Effector memory CD4-positive, alpha-beta T cell (primary cell): ENCODE data around the gene ZNF155.
A peak's percentile ranks its signal among the peaks of the same experiment; 100 is the strongest.

Experiments used
- DNase-seq, 3 donors: peaks; one replicate each; pipeline ENCODE4 v3.0.0-alpha.2; 2020
- H3K27ac ChIP-seq: 2 replicates; pipeline ENCODE4 v1.7.0; 2013; ENCODE audit warnings: mild to moderate bottlenecking, low read length, moderate library complexity; ENCODE audit not compliant: insufficient read depth, poor library complexity, severe bottlenecking
- H3K27me3 ChIP-seq: replicated peaks from 2 replicates; pipeline ENCODE4 v1.7.0; 2013; ENCODE audit warnings: mild to moderate bottlenecking, low read length; ENCODE audit not compliant: insufficient read depth, control insufficient read depth, poor library complexity, severe bottlenecking
- H3K36me3 ChIP-seq: 2 replicates; pipeline ENCODE4 v1.7.0; 2013; ENCODE audit warnings: mild to moderate bottlenecking, low read length, moderate library complexity; ENCODE audit not compliant: control insufficient read depth, insufficient read depth
- H3K4me1 ChIP-seq: 2 replicates; pipeline ENCODE4 v1.7.0; 2013; ENCODE audit warnings: low read length, mild to moderate bottlenecking; ENCODE audit not compliant: control insufficient read depth, insufficient read depth, poor library complexity, severe bottlenecking
- H3K4me3 ChIP-seq: 2 replicates; pipeline ENCODE4 v1.7.0; 2013; ENCODE audit warnings: low read length, low read depth, mild to moderate bottlenecking; ENCODE audit not compliant: insufficient read depth, poor library complexity, severe bottlenecking
- H3K9me3 ChIP-seq: 2 replicates; pipeline ENCODE4 v1.7.0; 2013; ENCODE audit warnings: mild to moderate bottlenecking, low read length, moderate library complexity; ENCODE audit not compliant: control insufficient read depth

ZNF155 gene

DNA sequence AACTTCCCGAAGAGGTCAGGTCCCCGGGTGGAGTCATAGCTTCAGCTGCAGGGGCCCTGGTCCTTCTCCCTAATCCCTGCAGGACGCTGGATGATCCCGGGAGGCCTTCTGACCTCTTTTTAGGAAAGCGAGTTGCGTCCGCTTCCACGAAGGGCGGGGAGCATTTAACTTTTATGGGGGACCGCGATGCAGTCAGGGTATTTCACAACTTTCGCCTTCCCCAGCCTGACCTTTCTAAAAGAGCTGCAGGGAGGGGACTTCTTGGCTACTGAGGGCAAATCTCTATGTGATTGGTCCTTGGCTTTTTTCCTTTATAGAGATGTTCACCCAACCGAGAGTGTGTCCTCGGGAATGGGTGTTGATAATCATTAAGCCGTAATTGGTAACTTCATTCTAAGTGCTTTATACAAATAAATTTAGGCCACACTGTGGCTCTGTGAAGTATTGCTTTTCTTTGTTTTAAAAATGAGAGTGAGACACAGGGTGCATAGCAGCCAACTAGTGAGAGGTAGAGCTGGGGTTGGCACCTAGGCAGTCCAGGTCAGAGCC is 19.5 kb downstream of the ZNF155 start:
- Histone ChIP-seq H3K27ac (no peak overlapping the region), H3K4me3 (peak overlapping the region; percentile 88), H3K27me3 (no peaks in the 10 kb centered on the region), H3K9me3 (peaks cover 11% of the 10 kb centered on the region), H3K36me3 (peaks cover 21% of the 10 kb centered on the region), H3K4me1 (peaks cover 10% of the 10 kb centered on the region)
- DNase-seq, result no peak

DNA sequence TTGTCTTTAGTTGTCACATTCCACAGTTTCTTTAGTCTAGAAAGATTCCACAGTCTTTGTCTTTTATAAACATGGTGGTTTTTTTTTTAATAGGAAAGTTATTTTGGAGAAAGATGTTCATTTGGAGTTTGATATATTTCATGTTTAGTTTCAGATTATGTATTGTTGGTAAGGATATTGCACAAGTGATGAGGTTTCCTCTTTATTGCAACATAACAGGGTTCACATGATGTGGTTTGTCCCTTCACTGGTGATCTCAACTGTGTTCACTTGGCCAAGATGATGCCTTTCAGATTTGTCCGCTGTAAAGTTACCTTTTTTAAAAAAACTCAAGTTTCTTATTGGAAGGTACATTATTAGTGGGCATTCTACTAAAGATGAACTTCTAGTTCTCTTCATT is 22.0 kb downstream of the ZNF155 start:
- Histone ChIP-seq H3K4me3 (no peak overlapping the region), H3K27me3 (no peaks in the 10 kb centered on the region), H3K36me3 (peaks cover 45% of the 10 kb centered on the region), H3K27ac (no peak overlapping the region), H3K9me3 (peaks cover 27% of the 10 kb centered on the region), H3K4me1 (peaks cover 10% of the 10 kb centered on the region)
- no peak for DNase-seq

DNA sequence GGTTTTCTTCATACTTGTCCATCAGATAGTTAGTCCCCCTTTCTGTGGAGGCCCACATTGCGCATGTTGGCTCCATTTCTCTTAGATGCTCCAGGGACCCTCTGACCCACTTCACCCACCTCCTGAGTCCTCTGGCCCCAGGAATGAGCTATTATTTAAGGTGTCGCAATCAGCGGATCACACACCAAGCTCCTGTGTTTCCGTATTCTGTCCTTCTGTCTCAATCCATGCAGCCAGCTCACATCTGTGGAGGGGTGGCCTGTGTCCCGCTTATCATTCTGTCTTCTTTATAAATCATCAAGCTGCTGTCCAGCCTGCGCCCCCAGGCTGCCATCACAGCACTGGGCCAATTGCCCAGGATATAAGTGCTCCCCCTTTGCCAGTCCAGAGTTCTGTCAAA is 23.5 kb downstream of the ZNF155 start:
- no peak for DNase-seq
- Histone ChIP-seq H3K9me3 (peaks cover 38% of the 10 kb centered on the region), H3K4me1 (peaks cover 10% of the 10 kb centered on the region), H3K36me3 (peaks cover 60% of the 10 kb centered on the region), H3K27ac (no peak overlapping the region), H3K4me3 (no peak overlapping the region), H3K27me3 (no peaks in the 10 kb centered on the region)

DNA sequence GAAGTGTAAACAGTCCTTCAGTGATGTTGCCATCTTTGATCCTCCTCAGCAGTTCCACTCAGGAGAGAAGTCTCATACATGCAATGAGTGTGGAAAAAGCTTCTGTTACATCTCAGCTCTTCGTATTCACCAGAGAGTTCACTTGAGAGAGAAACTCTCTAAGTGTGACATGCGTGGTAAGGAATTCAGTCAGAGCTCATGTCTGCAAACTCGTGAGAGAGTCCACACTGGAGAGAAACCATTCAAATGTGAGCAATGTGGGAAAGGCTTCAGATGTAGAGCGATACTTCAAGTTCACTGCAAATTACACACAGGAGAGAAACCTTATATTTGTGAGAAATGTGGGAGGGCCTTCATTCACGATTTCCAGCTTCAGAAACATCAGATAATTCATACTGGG is 26.5 kb downstream of the ZNF155 start:
- Histone ChIP-seq H3K9me3 (peaks cover 40% of the 10 kb centered on the region), H3K36me3 (peaks cover 62% of the 10 kb centered on the region), H3K4me3 (no peak overlapping the region), H3K27me3 (no peaks in the 10 kb centered on the region), H3K27ac (no peak overlapping the region), H3K4me1 (no peaks in the 10 kb centered on the region)
- no peak for DNase-seq

DNA sequence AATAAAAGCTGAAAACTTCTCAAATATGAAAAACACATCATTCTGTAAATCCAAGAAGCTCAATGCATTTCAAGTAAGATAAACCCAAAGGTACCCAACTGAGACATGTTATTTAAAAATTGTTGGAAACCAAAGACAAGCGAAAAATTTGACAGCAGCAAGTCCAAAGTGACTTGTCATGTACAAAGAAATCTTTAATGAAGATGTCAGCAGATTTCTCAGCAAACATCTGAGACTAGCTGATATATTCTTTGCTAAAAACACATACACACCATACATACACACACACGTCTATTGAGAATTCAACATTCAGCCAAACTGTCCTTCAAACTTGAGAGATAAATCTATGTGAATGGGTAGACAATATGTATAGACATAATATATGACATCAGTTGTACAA is 35.5 kb downstream of the ZNF155 start:
- Histone ChIP-seq H3K4me3 (no peak overlapping the region), H3K4me1 (no peaks in the 10 kb centered on the region), H3K27ac (no peak overlapping the region), H3K27me3 (no peaks in the 10 kb centered on the region), H3K36me3 (no peaks in the 10 kb centered on the region), H3K9me3 (no peaks in the 10 kb centered on the region)
- DNase-seq, result no peak

DNA sequence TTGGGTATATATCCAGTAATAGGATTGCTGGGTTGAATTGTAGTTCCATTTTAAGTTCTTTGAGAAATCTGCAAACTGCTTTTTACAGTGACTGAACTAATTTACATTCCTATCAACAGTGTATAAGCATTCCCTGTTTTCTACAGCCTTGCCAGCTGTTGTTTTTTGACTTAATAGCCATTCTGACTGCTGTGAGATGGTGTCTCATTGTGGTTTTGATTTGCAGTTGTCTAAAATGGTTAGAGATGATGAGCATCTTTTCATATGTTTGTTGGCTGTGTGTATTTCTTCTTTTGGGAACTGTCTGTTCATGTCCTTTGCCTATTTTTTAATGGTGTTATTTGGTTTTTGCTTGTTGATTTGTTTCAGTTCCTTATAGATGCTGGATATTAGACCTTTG is 37.2 kb downstream of the ZNF155 start:
- no peak overlapping the region for H3K4me3 ChIP-seq
- peaks cover 6% of the 10 kb centered on the region for H3K4me1 ChIP-seq
- no peaks in the 10 kb centered on the region for H3K27me3 ChIP-seq
- DNase-seq, result no peak
- H3K9me3 ChIP-seq, result no peaks in the 10 kb centered on the region
- H3K27ac ChIP-seq, result no peak overlapping the region
- H3K36me3 ChIP-seq, result no peaks in the 10 kb centered on the region

DNA sequence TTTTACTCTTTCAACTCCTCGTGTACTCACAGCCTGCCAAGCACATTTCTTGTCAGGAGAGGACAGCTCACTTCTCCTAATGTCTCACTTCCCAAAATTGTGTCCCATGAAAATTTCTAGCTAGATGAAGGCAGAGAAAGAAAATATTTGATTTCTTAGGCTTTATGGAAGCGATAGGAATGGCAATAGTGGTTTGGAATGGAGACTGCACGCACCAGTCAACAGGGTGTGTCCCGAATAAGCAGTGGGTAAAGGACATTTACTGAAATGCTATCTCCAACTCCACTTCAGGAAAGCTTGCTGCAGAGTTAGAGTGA is 40.9 kb downstream of the ZNF155 start:
- peak overlapping the region; percentile 79 for H3K4me3 ChIP-seq
- no peaks in the 10 kb centered on the region for H3K27me3 ChIP-seq
- H3K27ac ChIP-seq, result no peak overlapping the region
- peaks cover 33% of the 10 kb centered on the region for H3K36me3 ChIP-seq
- peaks cover 4% of the 10 kb centered on the region for H3K9me3 ChIP-seq
- DNase-seq, result no peak
- peaks cover 6% of the 10 kb centered on the region for H3K4me1 ChIP-seq

DNA sequence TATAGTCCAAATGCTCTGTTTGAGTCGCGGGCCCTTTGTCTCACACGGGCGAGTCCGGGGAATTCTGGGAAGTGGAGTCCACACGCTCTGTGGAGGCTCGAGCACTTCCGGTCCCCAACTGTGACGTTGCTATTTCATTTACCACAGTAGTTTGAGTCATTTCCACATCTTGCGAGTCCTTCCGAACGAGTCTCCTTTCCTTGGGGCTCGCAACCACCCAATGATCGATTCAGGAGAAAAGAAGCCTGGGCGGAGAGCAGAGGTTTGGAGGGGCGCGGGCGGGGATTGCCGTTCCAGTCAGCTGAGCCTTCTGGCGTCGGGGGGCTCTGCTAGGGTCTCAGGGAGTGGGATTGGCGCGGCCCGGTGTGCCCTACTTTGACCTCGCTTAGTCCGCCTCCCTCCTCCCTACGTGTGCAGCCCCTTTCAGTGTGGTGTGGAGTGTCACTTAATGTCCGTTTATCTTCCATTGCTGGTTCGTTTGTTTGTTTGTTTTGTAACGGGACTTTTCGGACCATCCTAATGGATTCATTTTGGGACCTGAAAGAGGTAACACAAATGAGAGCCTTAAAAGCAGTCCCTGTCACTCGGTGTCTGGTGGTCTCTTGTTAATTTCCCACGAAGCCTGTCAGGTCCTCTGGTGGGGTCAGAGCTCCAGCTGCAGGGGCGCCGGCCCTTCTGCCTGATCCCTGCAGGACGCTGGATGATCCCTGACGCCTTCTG is 41.4 kb downstream of the ZNF155 start, which contains the start of gene ZNF222:
TSS of gene ZNF222 (plus strand) at position 163 of the 720 bp plus-strand sequence. CDS start at position 221, 58 bp downstream.
- Histone ChIP-seq H3K36me3 (peaks cover 38% of the 10 kb centered on the region), H3K9me3 (peaks cover 9% of the 10 kb centered on the region), H3K27ac (peak within 1 kb of the TSS; percentile 55), H3K4me3 (peak within 1 kb of the TSS; percentile 79), H3K4me1 (peaks cover 6% of the 10 kb centered on the region), H3K27me3 (no peaks in the 10 kb centered on the region)
- peak; percentile 53 to 64 (median 56) for DNase-seq

DNA sequence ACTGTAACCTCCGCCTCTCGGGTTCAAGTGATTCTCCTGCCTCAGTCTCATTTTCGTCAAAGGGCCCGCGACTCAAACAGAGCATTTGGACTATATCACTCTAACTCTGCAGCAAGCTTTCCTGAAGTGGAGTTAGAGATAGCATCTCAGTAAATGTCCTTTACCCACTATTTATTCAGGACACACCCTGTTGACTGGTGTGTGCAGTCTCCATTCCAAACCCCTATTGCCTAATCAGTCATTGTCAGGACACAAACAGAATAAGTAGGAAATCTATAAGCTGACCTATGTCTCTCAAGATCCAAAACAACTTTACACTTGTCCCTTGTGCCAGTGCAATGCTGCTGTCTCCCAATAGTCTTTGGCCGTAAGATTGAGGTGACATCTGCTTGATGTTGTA is 42.6 kb downstream of the ZNF155 start:
- Histone ChIP-seq H3K27ac (no peak overlapping the region), H3K27me3 (no peaks in the 10 kb centered on the region), H3K36me3 (peaks cover 50% of the 10 kb centered on the region), H3K9me3 (peaks cover 16% of the 10 kb centered on the region), H3K4me1 (peaks cover 6% of the 10 kb centered on the region), H3K4me3 (no peak overlapping the region)
- DNase-seq, result no peak

DNA sequence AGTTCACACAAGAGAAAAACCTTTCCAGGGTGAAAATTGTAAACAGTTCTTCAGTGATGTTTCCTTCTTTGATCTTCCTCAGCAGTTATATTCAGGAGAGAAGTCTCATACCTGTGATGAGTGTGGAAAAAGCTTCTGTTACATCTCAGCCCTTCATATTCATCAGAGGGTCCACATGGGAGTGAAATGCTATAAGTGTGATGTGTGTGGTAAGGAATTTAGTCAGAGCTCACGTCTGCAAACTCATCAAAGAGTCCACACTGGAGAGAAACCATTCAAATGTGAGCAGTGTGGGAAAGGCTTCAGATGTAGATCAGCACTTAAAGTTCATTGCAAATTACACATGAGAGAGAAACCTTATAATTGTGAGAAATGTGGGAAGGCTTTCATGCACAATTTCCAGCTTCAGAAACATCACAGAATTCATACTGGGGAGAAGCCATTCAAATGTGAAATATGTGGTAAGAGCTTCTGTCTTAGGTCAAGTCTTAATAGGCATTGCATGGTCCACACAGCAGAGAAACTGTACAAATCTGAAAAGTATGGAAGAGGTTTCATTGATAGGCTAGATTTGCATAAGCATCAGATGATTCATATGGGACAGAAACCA is 48.1 kb downstream of the ZNF155 start:
- no peak for DNase-seq
- Histone ChIP-seq H3K36me3 (peaks cover 56% of the 10 kb centered on the region), H3K27ac (no peak overlapping the region), H3K9me3 (peaks cover 52% of the 10 kb centered on the region), H3K27me3 (no peaks in the 10 kb centered on the region), H3K4me1 (no peaks in the 10 kb centered on the region), H3K4me3 (no peak overlapping the region)
